DMS 273 (cell line): ENCODE results near the gene CNTNAP4.
A peak's percentile ranks its signal among the peaks of the same experiment; 100 is the strongest.

ENCODE experiments used
- DNase-seq: peaks from one replicate; lab custom pipeline; 2025; ENCODE audit not compliant: unreplicated experiment; lab: John Stamatoyannopoulos, UW

CNTNAP4 gene

GRCh38 chr16:76276745-76277438 lies at the start of gene CNTNAP4:
CNTNAP4 (plus strand) TSS chr16:76277401; CDS start chr16:76277663, 262 bp downstream.
- DNase-seq = peak; percentile 47

- DNase-seq = no peak
Observed at GRCh38 chr16:76228546-76229146, 48.6 kb upstream of the CNTNAP4 start.

DNA sequence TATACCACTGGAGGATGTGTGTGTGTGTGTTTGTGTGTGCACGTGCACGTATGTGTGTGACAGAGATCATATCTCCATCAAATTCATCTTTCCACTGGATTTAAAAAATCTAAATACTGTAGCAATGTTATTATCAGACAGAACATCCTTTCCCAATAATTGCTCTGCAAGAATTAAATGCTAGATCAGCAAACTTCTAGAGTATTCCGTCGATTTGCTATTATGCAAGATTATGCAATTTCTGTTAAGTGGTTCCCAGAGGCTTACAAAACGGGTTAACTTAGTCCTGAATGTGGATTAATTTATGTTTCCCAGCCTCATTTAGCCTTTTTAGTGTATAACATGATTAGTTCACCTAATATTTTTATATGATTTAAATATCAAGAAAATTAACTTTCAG lies 44.5 kb upstream of the CNTNAP4 start:
- DNase-seq = no peak

- DNase-seq = no peak
Observed at GRCh38 chr16:76235025-76235424, 42.2 kb upstream of the CNTNAP4 start.

DNA sequence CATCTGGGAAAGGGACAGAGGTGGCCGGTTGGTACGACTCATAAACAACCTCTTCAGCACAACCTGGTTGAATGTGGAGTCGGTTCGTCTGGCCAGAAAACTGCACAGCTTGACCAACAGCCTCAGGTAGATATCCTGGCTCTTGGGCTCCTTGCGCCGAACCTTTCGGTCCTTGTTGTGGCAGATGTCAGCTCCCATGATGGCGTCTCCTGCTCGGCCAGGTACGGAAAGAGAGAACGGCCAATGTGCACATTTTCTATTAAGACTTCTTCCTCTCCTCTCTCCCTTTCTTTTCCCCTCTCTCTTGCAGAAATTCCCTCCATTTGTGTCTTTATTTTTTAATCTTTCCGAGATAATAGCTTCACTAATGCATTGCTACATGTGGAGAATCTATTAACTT lies 41.8 kb upstream of the CNTNAP4 start:
- no peak for DNase-seq

GRCh38 chr16:76237471-76237870 lies 39.7 kb upstream of the CNTNAP4 start:
- DNase-seq = no peak

DNA sequence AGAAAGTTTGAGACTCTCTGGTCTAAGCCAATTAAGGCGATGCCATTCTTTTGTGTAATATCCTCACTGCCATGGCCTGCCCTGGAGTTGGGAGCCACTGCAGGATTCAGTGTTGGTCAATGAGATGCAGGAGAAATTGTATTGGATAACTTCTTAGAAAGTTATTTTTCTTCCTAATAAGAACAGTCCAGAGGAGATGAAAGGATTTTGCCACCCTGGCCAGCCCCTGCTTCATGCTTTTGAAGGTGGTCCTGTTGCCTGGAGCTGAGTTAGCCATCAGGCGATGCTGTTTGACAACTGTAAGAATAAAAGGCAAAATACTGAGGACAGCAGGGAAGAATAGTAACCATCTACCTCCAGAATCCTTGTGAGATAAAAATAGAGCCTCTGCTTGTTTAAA lies 35.4 kb upstream of the CNTNAP4 start:
- DNase-seq = no peak

- no peak for DNase-seq
Observed at GRCh38 chr16:76243620-76244019, 33.6 kb upstream of the CNTNAP4 start.

DNA sequence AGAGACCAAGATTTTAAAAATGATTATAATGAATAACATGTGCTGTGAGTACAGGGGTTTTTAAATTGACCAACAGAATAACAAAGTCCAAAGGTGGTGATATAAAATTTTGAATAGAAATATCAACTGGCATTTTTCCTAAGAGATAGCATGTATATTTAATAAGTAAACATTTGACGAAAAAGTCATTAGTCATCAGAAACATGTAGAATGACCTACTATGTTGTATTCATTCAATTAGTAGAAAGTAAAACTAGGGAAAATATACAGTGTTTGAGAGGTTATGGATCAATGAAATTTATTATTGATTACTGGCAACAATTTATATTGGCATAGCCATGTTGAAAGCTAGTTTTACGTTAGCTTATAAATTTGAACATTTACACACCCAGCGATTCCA lies 30.6 kb upstream of the CNTNAP4 start:
- DNase-seq = no peak

GRCh38 chr16:76265434-76266045 lies 11.7 kb upstream of the CNTNAP4 start:
- peak; percentile 81 for DNase-seq

DNA sequence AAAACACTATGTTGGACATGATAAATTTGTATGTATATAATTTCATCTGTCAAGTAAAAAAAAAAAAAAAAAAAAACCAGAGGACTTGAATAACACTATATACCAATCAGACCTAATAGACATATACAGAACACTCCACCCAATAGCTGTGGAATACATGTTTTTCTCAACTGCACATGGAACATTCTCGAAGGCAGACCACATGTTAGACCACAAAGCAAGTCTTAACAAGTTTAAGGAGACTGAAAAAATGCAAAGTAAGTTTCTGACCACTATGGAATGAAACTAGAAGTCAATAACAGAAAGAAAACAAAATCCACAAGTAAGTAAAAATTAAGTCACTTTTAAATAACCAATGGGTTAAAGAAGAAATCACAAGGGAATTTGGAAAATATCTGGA lies 8.4 kb upstream of the CNTNAP4 start:
- DNase-seq = no peak

GRCh38 chr16:76277460-76278030 lies 344 bp downstream of the CNTNAP4 start:
- DNase-seq = no peak

GRCh38 chr16:76278086-76278485 lies 885 bp downstream of the CNTNAP4 start:
- no peak for DNase-seq

GRCh38 chr16:76278980-76279379 lies 1.8 kb downstream of the CNTNAP4 start:
- DNase-seq = peak; percentile 68

- DNase-seq = no peak
Observed at GRCh38 chr16:76280421-76281215, 3.4 kb downstream of the CNTNAP4 start.

GRCh38 chr16:76287466-76287865 lies 10.3 kb downstream of the CNTNAP4 start:
- peak; percentile 38 for DNase-seq

GRCh38 chr16:76292218-76292617 lies 15.0 kb downstream of the CNTNAP4 start:
- DNase-seq = peak; percentile 53

DNA sequence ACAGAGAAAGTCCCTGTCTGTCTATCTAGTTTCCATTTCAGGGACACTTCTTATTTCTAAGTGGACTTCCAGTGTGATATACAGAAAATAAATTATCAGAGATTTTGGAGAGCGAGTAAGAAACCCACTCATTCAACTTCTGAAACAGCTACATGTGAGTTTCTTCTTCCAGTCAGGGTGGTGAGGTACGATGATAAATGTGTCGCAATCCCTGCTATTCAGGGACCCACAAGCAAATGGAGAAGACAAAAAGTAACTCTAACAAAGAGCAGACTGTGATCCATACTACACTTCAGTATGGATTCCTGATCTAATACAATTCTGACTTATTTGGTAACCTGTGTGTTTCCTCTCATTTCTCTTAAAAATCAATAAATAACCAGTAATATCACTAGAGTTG lies 16.8 kb downstream of the CNTNAP4 start:
- no peak for DNase-seq

DNA sequence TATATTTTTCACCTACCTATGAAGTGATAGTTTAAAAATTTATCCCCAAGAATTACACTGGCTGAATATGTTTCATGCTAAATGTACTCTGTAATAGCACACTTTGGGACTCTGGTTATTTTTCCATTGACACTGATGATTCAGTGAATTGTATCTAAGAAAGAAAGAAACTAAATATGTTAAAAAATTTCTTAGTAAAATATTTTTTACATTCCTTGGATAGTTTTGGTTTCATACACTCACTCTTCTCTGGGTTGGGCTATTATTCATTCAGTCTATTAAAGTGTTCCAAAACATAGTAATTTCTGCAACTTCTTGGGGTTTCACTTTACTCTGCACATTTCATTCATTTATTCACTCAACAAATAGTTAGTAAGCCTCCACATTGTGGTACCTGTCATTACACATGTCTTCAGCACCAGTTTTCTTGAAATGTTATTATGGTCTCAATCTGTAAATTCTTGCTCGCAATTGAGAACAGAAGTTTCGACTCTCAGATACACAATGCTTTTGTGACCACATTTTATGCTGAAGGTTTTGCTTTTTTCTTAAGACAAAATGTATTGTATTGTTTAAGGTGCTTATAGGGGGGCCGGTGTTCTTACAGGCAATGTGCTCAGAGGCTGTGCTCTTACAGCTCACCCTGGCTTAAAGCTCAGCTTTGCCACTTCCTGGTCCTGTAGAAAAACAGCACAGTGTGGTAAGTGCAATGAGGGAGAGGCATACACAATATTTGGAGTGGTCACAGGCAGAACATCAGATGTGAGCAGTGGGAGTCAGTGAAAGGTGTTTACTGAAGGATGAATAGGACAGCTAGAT lies 17.4 kb downstream of the CNTNAP4 start:
- DNase-seq = no peak

DNA sequence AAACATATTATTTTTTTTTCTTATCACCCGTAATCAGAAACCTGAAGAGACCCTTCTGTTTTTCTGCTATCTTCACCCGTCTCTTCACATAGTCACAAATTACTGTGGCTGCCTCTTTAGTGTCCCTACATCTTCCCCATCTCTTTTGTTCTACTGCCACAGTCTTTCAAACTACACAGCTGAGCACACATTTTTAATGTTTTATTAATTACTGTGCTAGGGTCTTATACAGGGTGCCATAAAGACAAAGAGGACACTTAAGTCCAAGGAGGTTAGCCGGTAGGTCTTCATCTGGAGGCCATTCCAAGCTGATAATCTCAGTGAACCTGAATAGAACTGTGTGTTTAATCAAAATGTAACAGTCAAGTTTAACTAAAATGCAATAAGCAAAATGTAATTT lies 20.7 kb downstream of the CNTNAP4 start:
- no peak for DNase-seq
